K562 (cell line): ENCODE results near the gene MICAL2. TPM values are rescaled to one million over a fixed set of nuclear protein-coding genes. Genes with fewer than 3 reads are reported as not detected.

ENCODE experiments used
- GABPA ChIP-seq: fragments of 200-800 bp; sonication (Bioruptor generic); conservative IDR thresholded peaks from 2 replicates; pipeline ENCODE4 v1.6.1; 2016; ENCODE audit warnings: low read depth, missing genetic modification characterization, missing compliant biosample characterization
- GABPB1 ChIP-seq: sonication (generic); formaldehyde crosslinking; IDR thresholded peaks from 2 replicates; pipeline ENCODE4 v1.8.0; 2022; ENCODE audit warnings: mild to moderate bottlenecking, missing genetic modification reagents
- KAT8 ChIP-seq: fragments of 450-650 bp; IDR thresholded peaks from 2 replicates; pipeline ENCODE4 v1.6.1; 2016; ENCODE audit warnings: low read depth, mild to moderate bottlenecking
- MAFK ChIP-seq: IDR thresholded peaks from 2 replicates; pipeline ENCODE4 v1.6.1; 2011; ENCODE audit warnings: low read length, improper control_type of control experiment
- NEUROD1 ChIP-seq: fragments of 150-350 bp; IDR thresholded peaks from 2 replicates; pipeline ENCODE4 v1.6.1; 2014; ENCODE audit warnings: borderline replicate concordance, low read length, low read depth; ENCODE audit not compliant: partially characterized antibody
- OTX1 ChIP-seq: fragments of 450-650 bp; formaldehyde crosslinking; IDR thresholded peaks from 2 replicates; pipeline ENCODE4 v1.4.0; 2022; ENCODE audit warnings: mild to moderate bottlenecking
- SMARCB1 ChIP-seq: IDR thresholded peaks from 2 replicates; pipeline ENCODE4 v1.6.1; 2011; ENCODE audit warnings: improper control_type of control experiment, low read depth; ENCODE audit not compliant: insufficient read length
- TCFL5 ChIP-seq: fragments of 250-450 bp; sonication (Bioruptor Pico); conservative IDR thresholded peaks from 2 replicates; pipeline ENCODE4 v1.6.1; 2021; ENCODE audit warnings: mild to moderate bottlenecking, moderate library complexity, matching md5 sums
- TEAD1 ChIP-seq, 2 experiments: fragments of 450-650 bp in 1 of 2; sonication (generic) in 1 of 2; formaldehyde crosslinking; IDR thresholded peaks; 2 replicates each; pipeline versions ENCODE4 v1.4.0 to v1.8.0; 2020 to 2022; ENCODE audit warnings: mild to moderate bottlenecking in 2 of 2, missing genetic modification reagents in 1 of 2
- YY1 ChIP-seq, 3 experiments: IDR thresholded peaks; 2 replicates each; pipeline ENCODE4 v1.6.1; 2011; ENCODE audit warnings: low read length in 2 of 3, mild to moderate bottlenecking in 2 of 3, moderate library complexity in 2 of 3, borderline replicate concordance in 1 of 3, control low read depth in 1 of 3, low read depth in 1 of 3; ENCODE audit not compliant: insufficient read depth in 3 of 3, insufficient replicate concordance in 2 of 3, control insufficient read depth in 1 of 3, insufficient read length in 1 of 3; ENCODE audit errors: extremely low read depth in 1 of 3
- polyA plus RNA-seq, 8 experiments: library from polyadenylated mRNA; depleted of rRNA in 4 of 8; stranded (reverse) in 5 of 8; unstranded in 3 of 8; fragments of >200 nt; fragmentation: Nextera tagmentation in 2 of 8; fragmentation: Illumina TruSeq in 1 of 8; extraction: Ambion mirVana in 2 of 8; extraction: Trizol in 1 of 8; gene quantifications; 2 replicates each; pipeline versions ENCODE4 v1.2.1 to v1.2.3, GENCODE V29; 2011 to 2014; ENCODE audit warnings: inconsistent platforms in 1 of 8, missing spikeins in 1 of 8
- total RNA-seq, 7 experiments: library from RNA; depleted of rRNA in 6 of 7; stranded (reverse); fragments of >200 nt in 6 of 7; fragmentation: Illumina TruSeq in 2 of 7; extraction: Trizol in 2 of 7; gene quantifications; 2 replicates each; pipeline versions ENCODE4 v1.2.1 to v1.2.3, GENCODE V29; 2011 to 2021; ENCODE audit warnings: low replicate concordance in 1 of 7
- TF ChIP-seq, protein P1 (sequence below): fragments of 450-650 bp; IDR thresholded peaks from 2 replicates; pipeline ENCODE4 v1.6.1; 2016; ENCODE audit warnings: mild to moderate bottlenecking, moderate library complexity
- TF ChIP-seq, protein P2 (sequence below): IDR thresholded peaks from 3 replicates; pipeline ENCODE4 v1.6.1; 2011; ENCODE audit warnings: borderline replicate concordance, mild to moderate bottlenecking; ENCODE audit not compliant: insufficient read length, insufficient read depth

MICAL2 gene
- total and polyA plus RNA-seq, 9 of the 15 experiments (the other 6 are each of a cell fraction or from before 2014, with no cell fraction given) = 4.7 to 64.2 (median 33.6) TPM

DNA sequence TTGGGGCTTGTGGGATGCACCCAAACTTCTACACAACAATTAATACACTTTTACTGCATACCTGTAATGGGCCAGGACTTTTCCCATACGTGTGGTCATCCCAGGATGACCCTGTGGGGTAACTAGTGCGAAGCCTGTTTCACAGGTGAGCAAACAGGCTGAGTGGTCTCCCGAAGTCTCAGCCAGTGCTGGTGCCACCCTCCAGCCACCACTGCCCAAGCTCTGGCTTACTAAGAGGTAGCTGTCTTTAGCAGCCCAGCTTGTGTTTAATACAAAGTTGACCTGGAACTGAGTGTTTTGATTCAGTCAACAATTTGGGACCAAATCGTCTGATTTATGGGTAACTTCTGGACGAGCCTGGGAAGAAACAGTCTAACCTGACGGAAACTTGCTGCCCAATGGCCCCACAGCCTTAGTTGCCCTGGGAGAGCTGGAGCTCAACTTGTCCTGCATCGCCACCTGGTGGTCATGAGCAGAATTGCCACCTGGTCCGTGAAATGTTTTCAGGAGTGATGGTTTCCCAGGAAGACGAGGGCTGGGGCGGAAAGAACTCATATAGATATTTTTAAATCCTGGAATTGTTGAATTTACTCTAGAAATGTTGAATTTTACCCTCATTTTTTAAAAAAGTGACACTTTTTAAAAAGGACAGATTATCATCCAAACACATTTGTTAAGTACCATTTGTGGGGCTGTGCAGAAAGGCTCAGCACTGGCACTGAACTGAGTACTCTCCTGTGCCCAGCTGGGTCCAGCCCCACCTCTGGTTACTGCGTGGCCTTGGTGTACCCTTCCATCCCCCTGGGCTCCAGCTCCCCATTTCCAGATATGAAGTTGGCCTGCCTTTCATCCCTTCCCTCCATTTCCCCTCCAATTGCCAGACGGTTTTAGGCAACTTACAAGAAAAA lies 171.4 kb downstream of the MICAL2 start (continued):
- TF ChIP-seq, protein P1, sequence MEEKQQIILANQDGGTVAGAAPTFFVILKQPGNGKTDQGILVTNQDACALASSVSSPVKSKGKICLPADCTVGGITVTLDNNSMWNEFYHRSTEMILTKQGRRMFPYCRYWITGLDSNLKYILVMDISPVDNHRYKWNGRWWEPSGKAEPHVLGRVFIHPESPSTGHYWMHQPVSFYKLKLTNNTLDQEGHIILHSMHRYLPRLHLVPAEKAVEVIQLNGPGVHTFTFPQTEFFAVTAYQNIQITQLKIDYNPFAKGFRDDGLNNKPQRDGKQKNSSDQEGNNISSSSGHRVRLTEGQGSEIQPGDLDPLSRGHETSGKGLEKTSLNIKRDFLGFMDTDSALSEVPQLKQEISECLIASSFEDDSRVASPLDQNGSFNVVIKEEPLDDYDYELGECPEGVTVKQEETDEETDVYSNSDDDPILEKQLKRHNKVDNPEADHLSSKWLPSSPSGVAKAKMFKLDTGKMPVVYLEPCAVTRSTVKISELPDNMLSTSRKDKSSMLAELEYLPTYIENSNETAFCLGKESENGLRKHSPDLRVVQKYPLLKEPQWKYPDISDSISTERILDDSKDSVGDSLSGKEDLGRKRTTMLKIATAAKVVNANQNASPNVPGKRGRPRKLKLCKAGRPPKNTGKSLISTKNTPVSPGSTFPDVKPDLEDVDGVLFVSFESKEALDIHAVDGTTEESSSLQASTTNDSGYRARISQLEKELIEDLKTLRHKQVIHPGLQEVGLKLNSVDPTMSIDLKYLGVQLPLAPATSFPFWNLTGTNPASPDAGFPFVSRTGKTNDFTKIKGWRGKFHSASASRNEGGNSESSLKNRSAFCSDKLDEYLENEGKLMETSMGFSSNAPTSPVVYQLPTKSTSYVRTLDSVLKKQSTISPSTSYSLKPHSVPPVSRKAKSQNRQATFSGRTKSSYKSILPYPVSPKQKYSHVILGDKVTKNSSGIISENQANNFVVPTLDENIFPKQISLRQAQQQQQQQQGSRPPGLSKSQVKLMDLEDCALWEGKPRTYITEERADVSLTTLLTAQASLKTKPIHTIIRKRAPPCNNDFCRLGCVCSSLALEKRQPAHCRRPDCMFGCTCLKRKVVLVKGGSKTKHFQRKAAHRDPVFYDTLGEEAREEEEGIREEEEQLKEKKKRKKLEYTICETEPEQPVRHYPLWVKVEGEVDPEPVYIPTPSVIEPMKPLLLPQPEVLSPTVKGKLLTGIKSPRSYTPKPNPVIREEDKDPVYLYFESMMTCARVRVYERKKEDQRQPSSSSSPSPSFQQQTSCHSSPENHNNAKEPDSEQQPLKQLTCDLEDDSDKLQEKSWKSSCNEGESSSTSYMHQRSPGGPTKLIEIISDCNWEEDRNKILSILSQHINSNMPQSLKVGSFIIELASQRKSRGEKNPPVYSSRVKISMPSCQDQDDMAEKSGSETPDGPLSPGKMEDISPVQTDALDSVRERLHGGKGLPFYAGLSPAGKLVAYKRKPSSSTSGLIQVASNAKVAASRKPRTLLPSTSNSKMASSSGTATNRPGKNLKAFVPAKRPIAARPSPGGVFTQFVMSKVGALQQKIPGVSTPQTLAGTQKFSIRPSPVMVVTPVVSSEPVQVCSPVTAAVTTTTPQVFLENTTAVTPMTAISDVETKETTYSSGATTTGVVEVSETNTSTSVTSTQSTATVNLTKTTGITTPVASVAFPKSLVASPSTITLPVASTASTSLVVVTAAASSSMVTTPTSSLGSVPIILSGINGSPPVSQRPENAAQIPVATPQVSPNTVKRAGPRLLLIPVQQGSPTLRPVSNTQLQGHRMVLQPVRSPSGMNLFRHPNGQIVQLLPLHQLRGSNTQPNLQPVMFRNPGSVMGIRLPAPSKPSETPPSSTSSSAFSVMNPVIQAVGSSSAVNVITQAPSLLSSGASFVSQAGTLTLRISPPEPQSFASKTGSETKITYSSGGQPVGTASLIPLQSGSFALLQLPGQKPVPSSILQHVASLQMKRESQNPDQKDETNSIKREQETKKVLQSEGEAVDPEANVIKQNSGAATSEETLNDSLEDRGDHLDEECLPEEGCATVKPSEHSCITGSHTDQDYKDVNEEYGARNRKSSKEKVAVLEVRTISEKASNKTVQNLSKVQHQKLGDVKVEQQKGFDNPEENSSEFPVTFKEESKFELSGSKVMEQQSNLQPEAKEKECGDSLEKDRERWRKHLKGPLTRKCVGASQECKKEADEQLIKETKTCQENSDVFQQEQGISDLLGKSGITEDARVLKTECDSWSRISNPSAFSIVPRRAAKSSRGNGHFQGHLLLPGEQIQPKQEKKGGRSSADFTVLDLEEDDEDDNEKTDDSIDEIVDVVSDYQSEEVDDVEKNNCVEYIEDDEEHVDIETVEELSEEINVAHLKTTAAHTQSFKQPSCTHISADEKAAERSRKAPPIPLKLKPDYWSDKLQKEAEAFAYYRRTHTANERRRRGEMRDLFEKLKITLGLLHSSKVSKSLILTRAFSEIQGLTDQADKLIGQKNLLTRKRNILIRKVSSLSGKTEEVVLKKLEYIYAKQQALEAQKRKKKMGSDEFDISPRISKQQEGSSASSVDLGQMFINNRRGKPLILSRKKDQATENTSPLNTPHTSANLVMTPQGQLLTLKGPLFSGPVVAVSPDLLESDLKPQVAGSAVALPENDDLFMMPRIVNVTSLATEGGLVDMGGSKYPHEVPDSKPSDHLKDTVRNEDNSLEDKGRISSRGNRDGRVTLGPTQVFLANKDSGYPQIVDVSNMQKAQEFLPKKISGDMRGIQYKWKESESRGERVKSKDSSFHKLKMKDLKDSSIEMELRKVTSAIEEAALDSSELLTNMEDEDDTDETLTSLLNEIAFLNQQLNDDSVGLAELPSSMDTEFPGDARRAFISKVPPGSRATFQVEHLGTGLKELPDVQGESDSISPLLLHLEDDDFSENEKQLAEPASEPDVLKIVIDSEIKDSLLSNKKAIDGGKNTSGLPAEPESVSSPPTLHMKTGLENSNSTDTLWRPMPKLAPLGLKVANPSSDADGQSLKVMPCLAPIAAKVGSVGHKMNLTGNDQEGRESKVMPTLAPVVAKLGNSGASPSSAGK = no peak
- no peak for TF ChIP-seq KAT8
- TF ChIP-seq TEAD1 (CRISPR knock-in tag; IDR thresholded peaks at IDR 0.05) = 0 out of 4 replicates have a peak, but pooled peaks of 1 of the 2 experiments have one; percentile 11
- TF ChIP-seq GABPA (tag) = no peak
- TF ChIP-seq OTX1 (CRISPR knock-in tag) = no peak
- TF ChIP-seq MAFK = no peak
- TF ChIP-seq SMARCB1 = no peak
- TF ChIP-seq, protein P2, sequence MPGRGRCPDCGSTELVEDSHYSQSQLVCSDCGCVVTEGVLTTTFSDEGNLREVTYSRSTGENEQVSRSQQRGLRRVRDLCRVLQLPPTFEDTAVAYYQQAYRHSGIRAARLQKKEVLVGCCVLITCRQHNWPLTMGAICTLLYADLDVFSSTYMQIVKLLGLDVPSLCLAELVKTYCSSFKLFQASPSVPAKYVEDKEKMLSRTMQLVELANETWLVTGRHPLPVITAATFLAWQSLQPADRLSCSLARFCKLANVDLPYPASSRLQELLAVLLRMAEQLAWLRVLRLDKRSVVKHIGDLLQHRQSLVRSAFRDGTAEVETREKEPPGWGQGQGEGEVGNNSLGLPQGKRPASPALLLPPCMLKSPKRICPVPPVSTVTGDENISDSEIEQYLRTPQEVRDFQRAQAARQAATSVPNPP = no peak
- peak in 2 of 3 experiments; percentile 37 to 48 for TF ChIP-seq YY1 (IDR thresholded peaks at IDR 0.05; ENCODE audit: borderline replicate concordance in 1 of 3, control insufficient read depth in 1 of 3, extremely low read depth in 1 of 3, insufficient read depth in 3 of 3, insufficient read length in 1 of 3, insufficient replicate concordance in 2 of 3, low read depth in 1 of 3, low read length in 2 of 3)
- 0 out of 2 replicates have a peak, but pooled peaks have one; percentile 24 for TF ChIP-seq GABPB1
- TF ChIP-seq TCFL5 (CRISPR knock-in tag) = no peak
- TF ChIP-seq NEUROD1 = no peak
